MM.1S (cell line): ENCODE results near the gene ZNF439.

Experiments used
- DNase-seq: peaks from one replicate; pipeline ENCODE4 v3.0.0-alpha.2; 2015
- H2AFZ ChIP-seq: fragments of 300-600 bp; sonication (generic); 2 replicates; pipeline ENCODE4 v1.6.0; 2016; ENCODE audit warnings: antibody characterized with exemption, low read length
- H3F3A ChIP-seq: fragments of 300-600 bp; sonication (generic); 2 replicates; pipeline ENCODE4 v1.6.1; 2016; ENCODE audit warnings: mild to moderate bottlenecking, antibody characterized with exemption, low read length, moderate library complexity, mixed read lengths; ENCODE audit not compliant: insufficient read depth
- H3K27ac ChIP-seq: fragments of 300-600 bp; sonication (generic); 2 replicates; pipeline ENCODE4 v1.5.1; 2016; ENCODE audit warnings: mild to moderate bottlenecking, low read length
- H3K27me3 ChIP-seq: fragments of 300-600 bp; sonication (generic); replicated peaks from 2 replicates; pipeline ENCODE4 v1.6.0; 2016; ENCODE audit warnings: low read length; ENCODE audit not compliant: insufficient read depth
- H3K36me3 ChIP-seq: fragments of 300-600 bp; sonication (generic); replicated peaks from 2 replicates; pipeline ENCODE4 v1.6.1; 2016; ENCODE audit warnings: mild to moderate bottlenecking, low read length, mixed read lengths; ENCODE audit not compliant: insufficient read depth
- H3K4me1 ChIP-seq: fragments of 300-600 bp; sonication (generic); 2 replicates; pipeline ENCODE4 v1.6.1; 2016; ENCODE audit warnings: low read length, mixed read lengths
- H3K4me2 ChIP-seq: fragments of 300-600 bp; sonication (generic); 2 replicates; pipeline ENCODE4 v1.6.0; 2016; ENCODE audit warnings: low read depth, low read length
- H3K4me3 ChIP-seq: fragments of 300-600 bp; sonication (generic); 2 replicates; pipeline ENCODE4 v1.5.1; 2016; ENCODE audit warnings: low read length, mixed read lengths
- H3K79me2 ChIP-seq: fragments of 300-600 bp; sonication (generic); 2 replicates; pipeline ENCODE4 v1.6.1; 2016; ENCODE audit warnings: mixed run types, low read length, mixed read lengths
- H3K9ac ChIP-seq: fragments of 300-600 bp; sonication (generic); 2 replicates; pipeline ENCODE4 v1.6.1; 2016; ENCODE audit warnings: low read length, mixed read lengths
- H3K9me2 ChIP-seq: fragments of 300-600 bp; sonication (generic); replicated peaks from 2 replicates; pipeline ENCODE4 v1.6.1; 2016; ENCODE audit warnings: mild to moderate bottlenecking, low read length, mixed read lengths; ENCODE audit not compliant: insufficient read depth
- H3K9me3 ChIP-seq: fragments of 300-600 bp; sonication (generic); replicated peaks from 2 replicates; pipeline ENCODE4 v1.6.1; 2016; ENCODE audit warnings: mild to moderate bottlenecking, low read length, mixed read lengths; ENCODE audit not compliant: insufficient read depth
- H4K20me1 ChIP-seq: fragments of 300-600 bp; sonication (generic); 2 replicates; pipeline ENCODE4 v1.6.1; 2016; ENCODE audit warnings: mild to moderate bottlenecking, low read length, moderate library complexity, mixed read lengths; ENCODE audit not compliant: insufficient read depth
- CTCF ChIP-seq: fragments of 300-600 bp; sonication (generic); IDR thresholded peaks from 2 replicates; pipeline ENCODE4 v1.5.1; 2016; ENCODE audit warnings: antibody characterized with exemption, low read length, mixed read lengths
- EZH2 ChIP-seq: fragments of 300-600 bp; sonication (generic); optimal IDR thresholded peaks from 2 replicates; pipeline ENCODE3; 2017; ENCODE audit warnings: low read depth, mild to moderate bottlenecking, antibody characterized with exemption, low read length, mixed read lengths
- EZH2phosphoT487 ChIP-seq: fragments of 300-600 bp; sonication (generic); IDR thresholded peaks from 2 replicates; pipeline ENCODE4 v1.6.1; 2018; ENCODE audit warnings: antibody characterized with exemption, low read length

Gene ZNF439

DNA sequence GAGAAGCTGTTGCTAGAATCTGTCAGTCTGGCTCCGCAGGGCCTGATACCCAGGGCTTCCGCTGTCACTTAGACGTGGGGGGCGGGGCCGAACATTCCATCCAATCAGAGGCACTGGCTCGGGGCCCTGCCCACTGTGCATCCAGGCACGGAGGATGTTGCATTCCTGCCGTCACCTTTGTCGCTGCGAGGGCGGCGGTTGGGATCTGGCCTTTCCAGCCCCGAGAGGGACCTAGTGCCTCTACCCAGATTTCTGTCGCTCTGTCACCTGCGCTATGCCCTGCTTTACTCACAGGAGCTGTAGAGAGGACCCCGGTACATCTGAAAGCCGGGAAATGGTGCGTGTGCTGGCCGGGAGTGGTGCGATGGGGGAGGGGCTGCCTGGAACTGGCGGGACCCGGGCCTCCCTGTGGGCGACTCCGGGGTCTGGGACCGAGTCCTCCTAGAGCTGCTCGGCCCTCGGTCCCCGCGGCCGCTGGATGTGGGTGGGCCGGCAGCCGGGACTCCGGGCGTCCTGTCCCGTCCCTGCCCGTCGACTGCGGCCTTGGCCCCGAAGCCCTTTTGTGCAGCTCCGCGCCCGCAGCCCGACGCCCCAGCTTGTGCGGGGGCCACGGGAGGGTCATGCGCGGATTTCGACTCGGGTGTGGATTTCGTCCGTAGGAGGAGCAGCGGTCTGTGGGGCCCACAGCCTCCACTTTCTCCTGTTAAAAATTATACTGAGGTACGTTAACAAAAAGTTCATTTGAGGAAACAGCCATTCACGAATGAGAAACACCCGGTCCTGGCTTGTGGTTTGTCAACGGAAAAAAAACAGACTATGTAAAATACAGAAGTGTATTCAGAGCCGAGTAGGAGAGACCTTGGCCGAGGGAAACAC, at the start of gene ZNF439:
TSS of gene ZNF439 (plus strand) at position 133 of the 876 bp plus-strand sequence. CDS start at position 275, 142 bp downstream.
- H3K36me3 ChIP-seq = no peaks in the 10 kb centered on the region
- H3K4me3 ChIP-seq = 0 out of 2 replicates have a peak within 1 kb of the TSS, but pooled peaks have one; percentile 27
- H2AFZ ChIP-seq = peak within 1 kb of the TSS; percentile 48
- H3K4me2 ChIP-seq = peak within 1 kb of the TSS; percentile 16; the same call in 1 of the 2 replicates
- no peaks in the 10 kb centered on the region for H3K4me1 ChIP-seq
- H3K9me3 ChIP-seq = no peaks in the 10 kb centered on the region
- no peak within 1 kb of the TSS for H3K27ac ChIP-seq
- TF ChIP-seq EZH2 (no peak), CTCF (no peak), EZH2phosphoT487 (no peak)
- H3K9ac ChIP-seq = no peak within 1 kb of the TSS
- no peaks in the 10 kb centered on the region for H3K9me2 ChIP-seq
- H3K27me3 ChIP-seq = no peaks in the 10 kb centered on the region
- no peaks in the 10 kb centered on the region for H4K20me1 ChIP-seq
- DNase-seq = peak; percentile 9
- no peaks in the 10 kb centered on the region for H3K79me2 ChIP-seq
- no peaks in the 10 kb centered on the region for H3F3A ChIP-seq

DNA sequence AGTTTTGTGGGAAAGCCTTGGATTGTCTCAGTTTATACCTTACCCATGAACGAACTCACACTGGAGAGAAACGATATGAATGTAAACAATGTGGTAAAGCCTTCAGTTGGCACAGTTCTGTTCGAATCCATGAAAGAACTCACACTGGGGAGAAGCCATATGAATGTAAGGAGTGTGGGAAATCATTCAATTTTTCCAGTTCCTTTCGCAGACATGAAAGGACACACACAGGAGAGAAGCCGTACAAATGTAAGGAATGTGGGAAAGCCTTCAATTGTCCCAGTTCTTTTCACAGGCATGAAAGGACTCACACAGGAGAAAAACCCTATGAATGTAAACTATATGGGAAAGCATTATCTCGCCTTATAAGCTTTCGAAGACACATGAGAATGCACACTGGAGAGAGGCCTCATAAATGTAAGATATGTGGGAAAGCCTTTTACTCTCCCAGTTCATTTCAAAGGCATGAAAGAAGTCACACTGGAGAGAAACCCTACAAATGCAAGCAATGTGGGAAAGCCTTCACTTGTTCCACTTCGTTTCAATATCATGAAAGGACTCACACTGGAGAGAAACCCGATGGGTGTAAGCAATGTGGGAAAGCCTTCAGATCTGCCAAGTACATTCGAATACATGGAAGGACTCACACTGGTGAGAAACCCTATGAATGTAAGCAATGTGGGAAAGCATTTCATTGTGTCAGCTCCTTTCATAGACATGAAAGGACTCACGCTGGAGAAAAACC, 42.0 kb upstream of the ZNF439 start:
- Histone ChIP-seq H3K27ac (no peak overlapping the region), H3K4me1 (no peaks in the 10 kb centered on the region), H3K79me2 (no peaks in the 10 kb centered on the region), H3K36me3 (no peaks in the 10 kb centered on the region), H3K4me2 (no peak overlapping the region), H3F3A (no peaks in the 10 kb centered on the region), H2AFZ (no peak overlapping the region), H3K9me2 (no peaks in the 10 kb centered on the region), H3K9ac (no peak overlapping the region), H4K20me1 (no peaks in the 10 kb centered on the region), H3K4me3 (no peak overlapping the region), H3K27me3 (no peaks in the 10 kb centered on the region), H3K9me3 (no peaks in the 10 kb centered on the region; the same call in 1 of the 2 replicates)
- no peak for DNase-seq
- no peak for TF ChIP-seq CTCF
- no peak for TF ChIP-seq EZH2phosphoT487
- no peak for TF ChIP-seq EZH2

DNA sequence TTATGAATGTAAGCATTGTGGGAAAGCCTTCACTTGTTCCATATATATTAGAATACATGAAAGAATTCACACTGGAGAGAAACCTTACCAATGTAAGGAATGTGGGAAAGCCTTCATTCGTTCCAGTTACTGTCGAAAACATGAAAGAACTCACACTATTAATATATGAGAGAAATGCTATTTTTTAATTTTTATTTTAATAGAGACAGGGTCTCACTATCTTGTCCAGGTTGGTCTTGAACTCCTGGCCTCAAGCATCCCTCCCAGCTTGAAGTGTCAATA, 41.5 kb upstream of the ZNF439 start:
- no peak for DNase-seq
- no peaks in the 10 kb centered on the region for H3K79me2 ChIP-seq
- H3K4me3 ChIP-seq = no peak overlapping the region
- H3K9ac ChIP-seq = no peak overlapping the region
- no peaks in the 10 kb centered on the region for H3K27me3 ChIP-seq
- no peaks in the 10 kb centered on the region for H3F3A ChIP-seq
- H3K9me3 ChIP-seq = no peaks in the 10 kb centered on the region; the same call in 1 of the 2 replicates
- H3K4me1 ChIP-seq = no peaks in the 10 kb centered on the region
- no peak overlapping the region for H3K27ac ChIP-seq
- no peak for TF ChIP-seq EZH2
- TF ChIP-seq EZH2phosphoT487 = no peak
- TF ChIP-seq CTCF = no peak
- no peaks in the 10 kb centered on the region for H4K20me1 ChIP-seq
- H3K9me2 ChIP-seq = no peaks in the 10 kb centered on the region
- no peak overlapping the region for H3K4me2 ChIP-seq
- H3K36me3 ChIP-seq = no peaks in the 10 kb centered on the region
- no peak overlapping the region for H2AFZ ChIP-seq
